ENCODE measurements around the gene OGDHL. TPM values are rescaled to one million over a fixed set of nuclear protein-coding genes. Genes with fewer than 3 reads are reported as not detected.

Gene OGDHL
- total and polyA plus RNA-seq, 9 of the 15 experiments (the other 6 are each of a cell fraction or from before 2014, with no cell fraction given), result 0.01 to 1.8 (median 0.91) TPM

DNA sequence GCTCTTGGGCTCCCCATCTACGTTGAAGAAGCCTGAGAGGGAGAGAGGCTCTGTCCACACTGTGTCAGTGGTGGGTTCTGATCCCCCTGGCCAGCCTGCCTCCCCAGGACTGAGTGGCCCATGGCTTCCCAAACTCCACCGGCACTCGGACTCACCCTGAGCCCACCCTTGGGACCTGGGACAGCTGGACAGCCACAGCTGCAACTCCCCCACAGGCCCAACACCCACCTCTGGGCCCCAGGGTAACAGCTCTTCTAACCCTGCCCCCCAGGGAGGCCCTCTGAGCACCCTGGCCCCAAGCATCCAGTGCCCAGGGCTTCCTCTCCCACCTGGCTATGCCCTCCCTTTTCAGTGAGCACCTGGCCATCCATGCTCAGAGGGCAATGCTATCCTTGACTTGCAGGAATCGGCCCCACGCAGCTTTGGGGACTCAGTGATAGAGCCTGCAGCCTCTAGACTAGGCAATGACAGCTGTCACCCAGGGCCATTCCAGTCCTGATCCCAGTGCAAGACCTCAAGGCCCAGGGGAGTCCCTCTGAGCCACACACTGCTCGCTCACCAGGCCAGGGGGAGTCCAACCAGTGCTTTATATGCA, 17.9 kb downstream of the OGDHL start:
- Histone ChIP-seq H3K9ac (ENCODE audit: insufficient read depth in 1 of 2, low read depth in 2 of 2, low read length in 2 of 2) (no peak overlapping the region; a peak in 1 of 4 replicates), H3K4me1 (replicated peaks in 1 of 2; ENCODE audit: control insufficient read depth in 2 of 2, insufficient read depth in 2 of 2, low read length in 2 of 2) (peaks cover 0 to 5% of the 10 kb centered on the region in 2 experiments; a peak in 1 of 5 replicates), H3K27ac (ENCODE audit: extremely low read depth, low read depth, low read length) (no peak overlapping the region), H3K9me1 (ENCODE audit: control insufficient read depth, insufficient read depth, low read length) (no peaks in the 10 kb centered on the region), H3K27me3 (ENCODE audit: control insufficient read depth in 2 of 2, insufficient read depth in 2 of 2, low read length in 2 of 2) (peaks cover 5 to 48% of the 10 kb centered on the region in 2 experiments; a peak in 4 of 5 replicates), H3K9me3 (replicated peaks; ENCODE audit: control insufficient read depth, insufficient read depth, low read depth, low read length) (no peaks in the 10 kb centered on the region), H3K79me2 (ENCODE audit: control insufficient read depth, insufficient read depth, low read length) (no peaks in the 10 kb centered on the region), H4K20me1 (replicated peaks; ENCODE audit: control insufficient read depth, insufficient read depth, low read length) (peaks cover 18% of the 10 kb centered on the region; the same call in 1 of the 2 replicates), H3K4me3 (no peak overlapping the region), H3K4me2 (ENCODE audit: insufficient read depth, low read length) (no peak overlapping the region), H2AFZ (ENCODE audit: low read depth, low read length) (no peak overlapping the region), H3K36me3 (ENCODE audit: control insufficient read depth, insufficient read depth, low read length) (no peaks in the 10 kb centered on the region)
- DNase-seq (ENCODE audit: extremely low read depth in 1 of 4, low spot score in 3 of 4) (no peak), ATAC-seq (no peak), FAIRE-seq (no peak)
- ChIA-PET CTCF (ENCODE audit: low intra/inter-chr PET ratio) (no interaction called here), POLR2A (no interaction called here)
- intact Hi-C loops (cut with micrococcal nuclease) (no loop called here), in situ Hi-C loops (cut with MboI) (no loop called here)
- WGBS (ENCODE audit: insufficient coverage, low coverage, missing lambda C conversion rate), result 0% methylated on average over 6 of the region's 6 CpGs
- BruUV-seq (replicated peaks), result no TSS peak
- TF ChIP-seq, protein P1, sequence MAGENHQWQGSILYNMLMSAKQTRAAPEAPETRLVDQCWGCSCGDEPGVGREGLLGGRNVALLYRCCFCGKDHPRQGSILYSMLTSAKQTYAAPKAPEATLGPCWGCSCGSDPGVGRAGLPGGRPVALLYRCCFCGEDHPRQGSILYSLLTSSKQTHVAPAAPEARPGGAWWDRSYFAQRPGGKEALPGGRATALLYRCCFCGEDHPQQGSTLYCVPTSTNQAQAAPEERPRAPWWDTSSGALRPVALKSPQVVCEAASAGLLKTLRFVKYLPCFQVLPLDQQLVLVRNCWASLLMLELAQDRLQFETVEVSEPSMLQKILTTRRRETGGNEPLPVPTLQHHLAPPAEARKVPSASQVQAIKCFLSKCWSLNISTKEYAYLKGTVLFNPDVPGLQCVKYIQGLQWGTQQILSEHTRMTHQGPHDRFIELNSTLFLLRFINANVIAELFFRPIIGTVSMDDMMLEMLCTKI (IDR thresholded peaks at IDR 0.05; ENCODE audit: partially characterized antibody), result no peak
- no peak for TF ChIP-seq ZNF764 (CRISPR knock-in tag; IDR thresholded peaks at IDR 0.05; ENCODE audit: low read depth)
- no peak for TF ChIP-seq PTRF (tag; IDR thresholded peaks at IDR 0.05)
- no peak for TF ChIP-seq SIRT6 (IDR thresholded peaks at IDR 0.05; ENCODE audit: low read depth, low read length)
- no peak for TF ChIP-seq ATF1 (CRISPR knock-in tag; IDR thresholded peaks at IDR 0.05)
- TF ChIP-seq ATF1 (tag; IDR thresholded peaks at IDR 0.05), result no peak
- TF ChIP-seq CBX8 (IDR thresholded peaks at IDR 0.05; ENCODE audit: borderline replicate concordance, extremely low read depth, low read depth, low read length, poor library complexity, severe bottlenecking), result no peak
- no peak for TF ChIP-seq GABPB2 (CRISPR knock-in tag; conservative IDR thresholded peaks at IDR 0.05)
- TF ChIP-seq RAD21 (CRISPR knock-in tag; conservative IDR thresholded peaks at IDR 0.05 in 1 of 2, IDR thresholded peaks at IDR 0.05 in 1 of 2), result no peak
- no peak for TF ChIP-seq NCOA6 (IDR thresholded peaks at IDR 0.05)
- no peak for TF ChIP-seq ZNF830 (CRISPR knock-in tag; IDR thresholded peaks at IDR 0.05)
- no peak for TF ChIP-seq RBM15 (IDR thresholded peaks at IDR 0.05; ENCODE audit: insufficient read depth, low read length)
- TF ChIP-seq HMG20B (CRISPR knock-in tag; IDR thresholded peaks at IDR 0.05), result no peak
- TF ChIP-seq, protein P2, sequence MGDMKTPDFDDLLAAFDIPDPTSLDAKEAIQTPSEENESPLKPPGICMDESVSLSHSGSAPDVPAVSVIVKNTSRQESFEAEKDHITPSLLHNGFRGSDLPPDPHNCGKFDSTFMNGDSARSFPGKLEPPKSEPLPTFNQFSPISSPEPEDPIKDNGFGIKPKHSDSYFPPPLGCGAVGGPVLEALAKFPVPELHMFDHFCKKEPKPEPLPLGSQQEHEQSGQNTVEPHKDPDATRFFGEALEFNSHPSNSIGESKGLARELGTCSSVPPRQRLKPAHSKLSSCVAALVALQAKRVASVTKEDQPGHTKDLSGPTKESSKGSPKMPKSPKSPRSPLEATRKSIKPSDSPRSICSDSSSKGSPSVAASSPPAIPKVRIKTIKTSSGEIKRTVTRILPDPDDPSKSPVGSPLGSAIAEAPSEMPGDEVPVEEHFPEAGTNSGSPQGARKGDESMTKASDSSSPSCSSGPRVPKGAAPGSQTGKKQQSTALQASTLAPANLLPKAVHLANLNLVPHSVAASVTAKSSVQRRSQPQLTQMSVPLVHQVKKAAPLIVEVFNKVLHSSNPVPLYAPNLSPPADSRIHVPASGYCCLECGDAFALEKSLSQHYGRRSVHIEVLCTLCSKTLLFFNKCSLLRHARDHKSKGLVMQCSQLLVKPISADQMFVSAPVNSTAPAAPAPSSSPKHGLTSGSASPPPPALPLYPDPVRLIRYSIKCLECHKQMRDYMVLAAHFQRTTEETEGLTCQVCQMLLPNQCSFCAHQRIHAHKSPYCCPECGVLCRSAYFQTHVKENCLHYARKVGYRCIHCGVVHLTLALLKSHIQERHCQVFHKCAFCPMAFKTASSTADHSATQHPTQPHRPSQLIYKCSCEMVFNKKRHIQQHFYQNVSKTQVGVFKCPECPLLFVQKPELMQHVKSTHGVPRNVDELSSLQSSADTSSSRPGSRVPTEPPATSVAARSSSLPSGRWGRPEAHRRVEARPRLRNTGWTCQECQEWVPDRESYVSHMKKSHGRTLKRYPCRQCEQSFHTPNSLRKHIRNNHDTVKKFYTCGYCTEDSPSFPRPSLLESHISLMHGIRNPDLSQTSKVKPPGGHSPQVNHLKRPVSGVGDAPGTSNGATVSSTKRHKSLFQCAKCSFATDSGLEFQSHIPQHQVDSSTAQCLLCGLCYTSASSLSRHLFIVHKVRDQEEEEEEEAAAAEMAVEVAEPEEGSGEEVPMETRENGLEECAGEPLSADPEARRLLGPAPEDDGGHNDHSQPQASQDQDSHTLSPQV (IDR thresholded peaks at IDR 0.05), result no peak
- TF ChIP-seq, protein P3, sequence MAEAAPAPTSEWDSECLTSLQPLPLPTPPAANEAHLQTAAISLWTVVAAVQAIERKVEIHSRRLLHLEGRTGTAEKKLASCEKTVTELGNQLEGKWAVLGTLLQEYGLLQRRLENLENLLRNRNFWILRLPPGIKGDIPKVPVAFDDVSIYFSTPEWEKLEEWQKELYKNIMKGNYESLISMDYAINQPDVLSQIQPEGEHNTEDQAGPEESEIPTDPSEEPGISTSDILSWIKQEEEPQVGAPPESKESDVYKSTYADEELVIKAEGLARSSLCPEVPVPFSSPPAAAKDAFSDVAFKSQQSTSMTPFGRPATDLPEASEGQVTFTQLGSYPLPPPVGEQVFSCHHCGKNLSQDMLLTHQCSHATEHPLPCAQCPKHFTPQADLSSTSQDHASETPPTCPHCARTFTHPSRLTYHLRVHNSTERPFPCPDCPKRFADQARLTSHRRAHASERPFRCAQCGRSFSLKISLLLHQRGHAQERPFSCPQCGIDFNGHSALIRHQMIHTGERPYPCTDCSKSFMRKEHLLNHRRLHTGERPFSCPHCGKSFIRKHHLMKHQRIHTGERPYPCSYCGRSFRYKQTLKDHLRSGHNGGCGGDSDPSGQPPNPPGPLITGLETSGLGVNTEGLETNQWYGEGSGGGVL (CRISPR knock-in tag; IDR thresholded peaks at IDR 0.05), result no peak
- no peak for TF ChIP-seq XRCC5 (IDR thresholded peaks at IDR 0.05; ENCODE audit: low read depth, low read length)

Data from K562 (cell line).